ENCODE results near the gene SEPTIN1. TPM values are rescaled to one million over a fixed set of nuclear protein-coding genes. Genes with fewer than 3 reads are reported as not detected.

Gene SEPTIN1, protein sequence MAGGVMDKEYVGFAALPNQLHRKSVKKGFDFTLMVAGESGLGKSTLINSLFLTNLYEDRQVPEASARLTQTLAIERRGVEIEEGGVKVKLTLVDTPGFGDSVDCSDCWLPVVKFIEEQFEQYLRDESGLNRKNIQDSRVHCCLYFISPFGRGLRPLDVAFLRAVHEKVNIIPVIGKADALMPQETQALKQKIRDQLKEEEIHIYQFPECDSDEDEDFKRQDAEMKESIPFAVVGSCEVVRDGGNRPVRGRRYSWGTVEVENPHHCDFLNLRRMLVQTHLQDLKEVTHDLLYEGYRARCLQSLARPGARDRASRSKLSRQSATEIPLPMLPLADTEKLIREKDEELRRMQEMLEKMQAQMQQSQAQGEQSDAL
- total RNA-seq: 8.2 TPM

DNA sequence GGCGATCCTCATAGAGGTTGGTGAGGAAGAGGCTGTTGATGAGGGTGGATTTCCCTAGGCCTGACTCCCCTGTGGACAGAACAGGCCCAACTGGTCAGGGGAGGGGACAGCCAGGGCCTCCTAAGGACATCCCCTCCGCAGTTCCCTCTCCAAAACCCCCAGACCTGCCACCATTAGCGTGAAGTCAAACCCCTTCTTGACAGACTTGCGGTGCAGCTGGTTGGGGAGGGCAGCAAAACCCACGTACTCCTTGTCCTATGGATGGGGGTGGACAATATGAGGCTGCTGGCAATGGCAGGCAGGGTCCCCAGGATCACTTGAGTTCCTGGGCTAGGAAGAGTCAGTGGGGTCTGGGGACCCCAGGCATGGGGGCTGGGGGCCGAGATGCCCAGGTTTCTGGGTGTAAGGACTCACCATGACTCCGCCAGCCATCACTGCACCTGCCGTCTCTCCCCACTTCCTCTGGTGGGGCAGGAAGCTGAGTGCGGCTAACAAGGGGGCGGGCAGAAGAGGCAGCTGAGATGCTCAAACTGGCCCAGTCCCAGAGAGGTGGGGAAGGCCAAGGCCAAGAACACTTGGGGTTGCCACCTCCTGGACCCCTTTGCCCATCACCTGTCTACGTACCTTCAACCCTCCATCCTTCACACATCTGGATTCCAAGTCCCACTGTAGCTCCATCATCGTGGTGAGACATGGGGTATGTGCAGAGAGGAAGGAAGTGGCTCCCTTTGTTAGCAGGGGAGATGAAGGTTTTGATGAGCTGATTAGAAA is at the start of gene SEPTIN1:
Gene SEPTIN1, minus strand, starts transcription at position 451 of the 771 bp plus-strand sequence. Its CDS starts 19 bp downstream, at position 432.
- no peak for DNase-seq (ENCODE audit: low spot score)

DNA sequence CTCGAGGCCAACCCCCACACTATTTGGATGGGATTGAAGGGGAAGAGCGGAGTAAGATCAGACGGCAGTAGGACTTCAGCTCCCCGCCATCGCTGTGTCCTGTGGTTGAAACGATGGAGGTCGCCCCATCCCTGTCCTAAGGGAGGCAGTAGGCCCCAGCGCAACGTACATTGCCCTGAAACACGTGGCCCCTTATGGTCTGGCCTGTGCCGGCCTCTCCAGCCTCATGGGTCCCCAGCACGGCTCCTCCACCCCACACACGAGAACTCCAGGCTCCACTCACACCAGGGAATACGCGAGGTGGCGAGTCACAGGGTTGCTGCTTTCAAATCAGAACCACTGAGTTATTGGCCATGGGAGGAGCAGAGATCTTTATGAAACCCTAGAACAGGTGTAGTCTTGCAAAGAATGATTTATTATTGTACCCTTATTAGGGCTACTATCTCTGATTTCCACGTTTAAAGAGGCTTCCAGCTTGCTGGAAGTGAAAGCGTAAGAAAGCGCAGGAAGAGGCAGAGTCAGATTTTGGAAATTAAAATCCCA is 48.1 kb upstream of the SEPTIN1 start:
- no peak for DNase-seq (ENCODE audit: low spot score)

DNA sequence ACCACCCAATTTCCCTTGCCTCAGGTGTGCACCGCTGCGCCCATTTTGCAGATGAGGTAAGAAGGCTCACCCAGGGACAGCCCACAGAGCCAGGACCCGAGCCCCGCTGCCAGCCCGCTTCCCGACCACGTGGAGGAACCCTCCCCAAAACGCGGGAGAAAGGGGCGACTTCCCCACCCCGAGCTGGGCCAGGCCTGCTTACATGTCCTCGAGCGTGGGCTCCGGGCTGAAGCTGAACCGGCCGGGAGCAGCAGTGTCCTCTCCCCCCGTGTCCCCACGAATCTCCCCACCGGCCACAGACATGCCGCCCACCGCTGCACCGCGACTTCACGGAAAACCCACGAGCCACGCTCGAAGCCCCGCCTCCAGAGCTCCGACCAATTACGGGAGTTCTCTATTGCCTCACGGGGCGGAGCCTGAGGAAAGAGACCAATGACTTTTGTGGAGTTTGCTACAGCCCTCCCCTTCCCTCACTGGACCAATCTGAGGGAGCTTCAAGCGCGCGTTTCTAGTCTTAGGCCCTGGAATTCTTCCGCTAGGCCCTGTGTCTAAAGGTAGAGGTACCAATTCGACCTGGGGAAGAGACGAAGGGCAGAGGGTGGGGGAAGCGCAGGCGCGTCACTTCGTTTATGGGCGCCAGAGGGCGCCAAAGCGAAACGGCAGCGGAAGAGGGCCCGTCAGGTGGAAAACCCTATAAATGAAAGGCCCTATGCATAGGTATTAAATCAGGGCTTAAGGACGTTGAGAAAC is 47.5 kb upstream of the SEPTIN1 start, which contains the start of gene DCTPP1:
Gene DCTPP1, minus strand, starts transcription at position 353 of the 750 bp plus-strand sequence. Its CDS starts 50 bp downstream, at position 303.
- peak; percentile 97 for DNase-seq (ENCODE audit: low spot score)

DNA sequence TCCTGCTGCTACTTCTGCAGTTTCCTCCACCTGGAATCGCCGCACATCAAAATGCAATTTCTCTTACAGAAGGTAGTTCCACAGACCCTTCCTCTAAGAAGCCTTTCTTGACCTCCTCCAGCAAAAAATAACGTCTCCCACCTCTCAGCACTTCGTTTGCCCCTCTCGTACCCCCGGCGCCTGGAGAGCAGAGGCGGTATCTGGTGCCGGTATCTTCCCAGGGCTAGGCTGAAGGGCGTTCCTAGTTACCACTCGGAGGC is 47.0 kb upstream of the SEPTIN1 start:
- no peak for DNase-seq (ENCODE audit: low spot score)

DNA sequence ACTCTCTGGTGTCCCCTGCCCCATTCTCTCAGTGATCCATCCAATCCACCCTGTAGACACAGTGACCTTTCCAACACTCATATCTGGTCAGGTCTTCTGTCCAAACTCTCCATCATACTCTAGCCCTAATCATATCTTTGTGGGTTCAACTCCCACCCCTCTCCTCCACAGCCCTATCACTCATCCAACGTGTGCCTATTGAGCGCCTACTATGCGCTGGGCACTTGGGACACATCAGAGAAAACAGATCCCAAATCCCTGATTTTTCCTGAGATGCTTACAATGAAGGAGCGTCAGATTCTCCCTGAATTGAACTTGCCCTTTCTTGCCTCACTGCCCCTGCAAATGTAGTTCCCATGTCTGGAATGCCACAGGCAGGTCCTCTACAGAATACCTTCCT is 45.7 kb upstream of the SEPTIN1 start:
- no peak for DNase-seq (ENCODE audit: low spot score)

DNA sequence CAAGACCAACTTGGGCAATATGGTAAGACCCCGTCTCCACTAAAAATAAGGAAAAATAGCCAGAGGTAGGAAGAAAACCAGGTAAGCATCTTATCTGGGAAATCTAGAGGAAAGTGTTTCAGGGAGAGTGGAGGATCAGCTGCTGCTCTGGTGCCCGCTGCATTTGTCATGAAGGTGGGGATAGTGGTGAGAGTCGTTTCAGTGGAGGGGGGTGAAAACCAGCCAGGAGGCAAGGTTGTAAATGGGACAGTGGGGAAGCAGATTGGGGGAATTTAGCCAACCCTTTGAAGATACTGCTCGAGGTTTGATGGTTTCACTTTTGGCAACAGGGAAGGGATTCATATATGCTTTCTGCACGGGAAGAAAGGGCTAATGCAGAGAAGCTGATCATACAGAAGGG is 38.6 kb upstream of the SEPTIN1 start:
- DNase-seq (ENCODE audit: low spot score): no peak

DNA sequence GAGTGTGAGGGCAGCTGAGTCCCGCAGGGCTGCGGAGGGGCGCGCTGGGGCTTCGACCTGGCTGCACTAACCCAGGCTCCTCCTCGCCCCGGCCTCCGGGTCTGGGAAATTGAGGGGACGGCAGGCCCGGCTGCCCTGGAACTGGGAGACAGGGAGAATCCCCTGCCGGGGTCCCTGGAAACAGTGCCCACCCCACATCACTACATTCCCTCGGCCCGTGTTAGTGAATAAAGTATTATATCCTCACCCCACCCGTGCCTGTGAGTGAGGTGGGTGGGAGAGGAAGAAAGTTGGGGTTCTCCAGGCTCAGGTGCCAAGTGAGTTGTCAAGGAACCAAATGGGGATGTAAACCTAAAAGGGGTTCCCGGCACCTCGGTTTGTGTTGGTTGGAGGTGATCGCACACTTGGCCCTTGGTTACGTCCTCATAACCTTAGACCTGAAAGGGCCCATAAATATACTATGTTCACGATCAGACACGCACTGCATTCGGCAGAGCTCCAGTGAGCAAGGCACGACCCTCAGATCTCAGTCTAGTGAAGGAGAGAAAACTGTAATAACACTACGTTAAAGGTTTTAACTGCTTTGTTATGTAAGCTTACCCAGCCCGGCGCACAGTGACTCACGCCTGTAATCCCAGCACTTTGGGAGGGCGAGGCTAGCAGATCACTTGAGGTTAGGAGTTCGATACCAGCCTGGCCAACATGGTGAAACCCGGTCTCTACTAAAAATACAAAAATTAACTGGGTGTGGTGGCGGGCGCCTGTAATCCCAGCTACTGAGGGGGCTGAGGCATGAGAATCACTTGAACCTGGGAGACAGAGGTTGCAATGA is 36.2 kb upstream of the SEPTIN1 start:
- no peak for DNase-seq (ENCODE audit: low spot score)

DNA sequence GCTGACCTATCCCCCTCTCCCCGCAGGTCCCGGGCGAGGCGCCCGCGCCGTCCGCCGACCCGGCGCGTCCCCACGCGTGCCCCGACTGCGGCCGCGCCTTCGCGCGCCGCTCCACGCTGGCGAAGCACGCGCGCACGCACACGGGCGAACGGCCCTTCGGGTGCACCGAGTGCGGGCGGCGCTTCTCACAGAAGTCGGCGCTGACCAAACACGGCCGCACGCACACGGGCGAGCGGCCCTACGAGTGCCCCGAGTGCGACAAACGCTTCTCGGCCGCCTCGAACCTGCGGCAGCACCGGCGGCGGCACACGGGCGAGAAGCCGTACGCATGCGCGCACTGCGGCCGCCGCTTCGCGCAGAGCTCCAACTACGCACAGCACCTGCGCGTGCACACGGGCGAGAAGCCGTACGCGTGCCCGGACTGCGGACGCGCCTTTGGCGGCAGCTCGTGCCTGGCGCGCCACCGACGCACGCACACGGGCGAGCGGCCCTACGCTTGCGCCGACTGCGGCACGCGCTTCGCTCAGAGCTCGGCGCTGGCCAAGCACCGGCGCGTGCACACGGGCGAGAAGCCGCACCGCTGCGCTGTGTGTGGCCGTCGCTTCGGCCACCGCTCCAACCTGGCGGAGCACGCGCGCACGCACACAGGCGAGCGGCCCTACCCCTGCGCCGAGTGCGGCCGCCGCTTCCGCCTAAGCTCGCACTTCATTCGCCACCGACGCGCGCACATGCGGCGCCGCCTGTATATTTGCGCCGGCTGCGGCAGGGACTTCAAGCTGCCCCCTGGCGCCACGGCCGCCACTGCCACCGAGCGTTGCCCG is 35.4 kb upstream of the SEPTIN1 start:
- DNase-seq (ENCODE audit: low spot score): peak; percentile 79

DNA sequence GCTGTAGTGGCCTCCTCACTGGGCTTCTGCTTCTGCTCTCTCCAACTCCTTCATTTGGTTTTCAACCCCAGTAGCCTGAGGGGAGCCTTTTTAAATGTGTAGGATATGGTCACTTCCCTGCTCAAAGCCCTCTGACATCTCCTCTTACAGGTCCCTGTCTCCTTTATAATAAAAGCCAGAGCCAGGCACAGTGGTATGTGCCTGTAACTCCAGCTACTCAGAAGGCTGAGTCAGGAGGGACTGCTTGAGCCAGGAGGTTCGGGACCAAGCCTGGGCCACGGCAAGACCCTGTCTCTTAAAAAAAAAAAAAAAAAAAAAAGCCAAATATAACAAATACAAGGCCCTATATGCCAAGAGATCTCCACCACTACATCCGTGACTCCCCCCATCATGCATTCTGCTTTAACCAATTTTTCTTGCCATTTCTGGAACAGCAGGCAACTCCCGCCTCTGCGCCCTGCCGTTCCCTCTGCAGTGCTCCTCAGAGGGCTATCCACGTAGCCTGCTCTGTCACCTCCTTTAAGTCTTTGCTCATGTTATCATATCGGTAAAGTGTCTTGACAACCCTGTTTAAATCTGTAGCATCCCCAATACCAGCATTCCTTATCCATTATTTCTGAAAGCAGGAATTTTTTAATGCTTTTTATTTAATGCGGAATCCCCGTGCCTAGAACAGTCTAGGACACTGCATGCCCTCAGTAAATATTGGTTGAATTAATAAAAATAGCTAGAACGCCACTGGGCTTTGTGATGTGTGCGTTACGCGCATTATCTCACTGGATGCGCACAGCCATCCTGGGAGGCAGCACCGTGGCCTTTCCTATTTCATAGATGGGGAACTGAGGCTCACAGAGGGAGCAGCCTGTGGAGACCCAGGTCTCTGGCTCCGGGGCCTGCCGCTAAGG is 34.5 kb upstream of the SEPTIN1 start:
- no peak for DNase-seq (ENCODE audit: low spot score)

DNA sequence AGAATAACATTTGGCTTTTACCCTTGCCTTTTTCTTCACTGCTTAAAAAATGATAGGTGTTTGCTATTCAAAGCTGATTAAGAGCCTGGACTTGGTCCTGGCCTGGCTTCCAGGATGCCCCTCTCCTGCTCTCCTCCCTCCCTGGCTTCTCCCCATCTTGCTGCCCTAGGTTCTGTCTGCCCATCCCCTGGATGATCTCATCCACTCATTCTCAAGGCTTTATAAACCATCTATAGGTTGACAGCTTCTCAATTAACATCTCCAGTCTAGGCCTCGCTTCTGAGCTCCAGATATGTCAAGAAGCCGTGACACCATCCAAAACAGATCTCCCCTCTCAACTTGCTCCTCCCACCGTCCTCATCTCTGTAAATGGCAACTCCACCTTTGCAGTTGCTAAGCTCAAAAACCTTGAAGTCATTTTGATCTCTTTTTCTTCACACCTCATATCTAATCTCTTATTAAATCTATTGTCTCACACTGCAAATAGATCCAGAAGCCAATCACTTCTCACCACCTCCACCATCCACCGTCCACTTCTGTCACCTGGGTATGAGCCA is 33.8 kb upstream of the SEPTIN1 start:
- DNase-seq (ENCODE audit: low spot score): no peak

DNA sequence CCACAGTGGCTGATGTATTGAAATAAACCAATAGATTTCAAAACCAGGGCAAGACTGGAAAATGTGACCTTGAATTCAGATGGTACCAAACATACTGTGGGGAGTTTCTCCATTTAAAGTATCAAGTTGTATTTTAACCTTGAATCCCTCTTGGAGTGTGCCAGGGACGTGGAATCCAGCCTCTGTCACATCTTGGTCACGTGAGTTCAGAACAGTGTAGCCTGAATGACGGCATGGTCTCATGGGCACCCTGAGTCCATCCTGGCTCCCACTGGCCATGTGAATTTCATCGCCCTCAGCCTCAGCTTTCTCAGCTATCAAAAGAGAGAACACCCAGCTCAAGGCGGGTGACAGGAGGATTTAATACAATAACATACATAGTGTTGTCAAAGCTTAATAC is 31.8 kb upstream of the SEPTIN1 start:
- DNase-seq (ENCODE audit: low spot score): no peak

DNA sequence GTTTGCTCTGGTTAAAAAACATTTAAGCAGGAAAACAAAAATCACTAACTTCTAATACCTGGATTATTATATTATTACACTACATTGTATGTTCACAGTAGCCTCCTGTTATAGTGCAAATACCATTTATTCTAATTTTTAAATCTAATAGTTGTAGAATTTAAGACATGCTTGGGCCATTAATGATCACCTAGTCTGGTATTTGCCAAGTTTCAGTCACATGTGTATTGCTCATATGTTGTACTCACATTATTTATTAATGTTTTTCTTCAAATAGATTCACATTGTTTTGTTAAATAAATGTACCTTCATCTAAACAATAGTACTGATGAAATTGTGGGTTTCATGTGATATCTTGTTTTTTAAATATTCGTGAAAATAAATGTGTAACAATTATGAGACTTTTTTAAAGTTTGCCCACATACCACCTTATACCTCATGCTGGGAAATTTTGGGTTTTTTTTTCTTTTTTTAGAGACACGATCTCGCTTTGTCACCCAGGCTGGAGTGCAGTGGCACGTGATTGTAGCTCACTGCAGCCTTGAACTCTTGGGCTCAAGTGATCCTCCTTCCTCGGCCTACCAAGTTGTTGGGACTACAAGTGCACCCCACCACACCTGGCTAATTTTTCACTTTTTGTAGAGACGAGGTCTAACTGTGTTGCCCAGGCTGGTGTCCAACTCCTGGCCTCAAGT is 30.9 kb upstream of the SEPTIN1 start:
- no peak for DNase-seq (ENCODE audit: low spot score)

DNA sequence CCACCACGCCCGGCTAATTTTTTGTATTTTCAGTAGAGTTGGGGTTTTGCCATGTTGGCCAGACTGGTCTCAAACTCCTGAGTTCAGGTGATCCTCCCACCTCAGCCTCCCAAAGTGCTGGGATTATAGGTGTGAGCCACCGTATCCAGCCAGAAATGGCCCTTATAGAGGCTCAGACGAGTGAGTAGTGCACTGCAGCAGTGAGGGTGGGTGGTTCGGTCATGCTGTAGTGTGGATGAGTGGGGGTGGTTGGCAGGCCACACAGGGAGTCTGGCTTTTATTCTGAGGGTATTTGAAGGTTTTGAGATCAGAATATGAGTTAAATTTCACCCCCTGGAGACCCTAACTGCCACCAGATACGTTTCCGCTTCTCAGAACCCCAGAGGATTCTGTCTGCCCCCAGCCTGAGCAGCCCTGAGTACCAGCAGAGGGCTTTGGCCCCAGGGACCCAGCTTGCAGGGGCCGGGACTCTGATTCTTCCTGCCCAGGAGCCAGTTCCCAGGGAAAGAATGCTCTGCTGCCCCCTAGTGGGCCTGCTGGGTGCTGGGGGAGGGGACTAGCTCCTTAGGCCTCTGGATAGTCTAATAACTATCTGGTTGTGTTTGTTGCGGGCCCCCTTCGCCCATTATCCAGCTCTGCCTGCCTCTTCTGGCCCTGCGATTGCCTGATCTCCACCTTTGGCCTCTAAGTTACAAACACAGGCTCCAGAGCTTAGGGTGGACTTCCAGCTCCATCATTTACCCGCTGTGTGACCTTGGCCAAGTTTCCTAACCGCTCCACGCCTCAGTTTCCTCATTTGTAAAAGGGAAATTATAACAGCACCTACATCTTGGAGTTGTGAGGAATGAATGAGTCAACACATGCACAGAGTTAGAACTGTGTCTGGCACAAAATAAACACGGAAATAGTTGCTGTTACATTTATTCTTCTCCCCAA is 27.0 kb upstream of the SEPTIN1 start:
- peak; percentile 93 for DNase-seq (ENCODE audit: low spot score)

DNA sequence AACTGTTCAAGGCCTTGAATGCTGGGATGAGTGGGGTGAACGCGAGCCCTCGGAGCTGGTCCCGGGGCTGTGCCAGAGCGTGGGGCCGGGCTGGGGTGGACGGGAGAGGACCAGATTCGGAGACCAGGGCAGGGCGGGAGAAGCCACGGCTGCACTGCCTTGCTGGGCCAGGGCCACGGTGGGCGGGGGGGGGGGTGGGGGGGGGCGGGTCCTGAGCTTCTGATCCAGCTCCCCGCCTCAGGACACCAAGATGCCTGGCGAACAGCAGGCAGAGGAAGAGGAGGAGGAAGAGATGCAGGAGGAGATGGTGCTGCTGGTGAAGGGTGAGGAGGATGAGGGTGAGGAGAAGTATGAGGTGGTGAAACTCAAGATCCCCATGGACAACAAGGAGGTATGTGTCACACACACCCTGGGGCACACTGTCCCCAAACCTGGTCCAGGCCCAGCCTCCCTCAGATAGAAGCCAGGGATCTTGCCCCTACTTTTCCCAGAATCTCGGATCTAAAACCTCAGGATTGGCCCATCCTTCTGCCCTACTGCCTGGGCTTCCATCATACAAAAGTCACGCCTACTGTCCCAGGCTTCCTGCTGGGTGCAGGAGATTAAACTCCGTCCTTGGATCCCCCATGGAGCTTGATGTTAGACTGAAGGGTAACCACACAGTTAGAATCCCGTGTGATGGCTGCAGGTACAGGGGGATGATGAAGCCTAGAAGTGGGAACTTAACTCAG is 25.6 kb upstream of the SEPTIN1 start:
- no peak for DNase-seq (ENCODE audit: low spot score)

DNA sequence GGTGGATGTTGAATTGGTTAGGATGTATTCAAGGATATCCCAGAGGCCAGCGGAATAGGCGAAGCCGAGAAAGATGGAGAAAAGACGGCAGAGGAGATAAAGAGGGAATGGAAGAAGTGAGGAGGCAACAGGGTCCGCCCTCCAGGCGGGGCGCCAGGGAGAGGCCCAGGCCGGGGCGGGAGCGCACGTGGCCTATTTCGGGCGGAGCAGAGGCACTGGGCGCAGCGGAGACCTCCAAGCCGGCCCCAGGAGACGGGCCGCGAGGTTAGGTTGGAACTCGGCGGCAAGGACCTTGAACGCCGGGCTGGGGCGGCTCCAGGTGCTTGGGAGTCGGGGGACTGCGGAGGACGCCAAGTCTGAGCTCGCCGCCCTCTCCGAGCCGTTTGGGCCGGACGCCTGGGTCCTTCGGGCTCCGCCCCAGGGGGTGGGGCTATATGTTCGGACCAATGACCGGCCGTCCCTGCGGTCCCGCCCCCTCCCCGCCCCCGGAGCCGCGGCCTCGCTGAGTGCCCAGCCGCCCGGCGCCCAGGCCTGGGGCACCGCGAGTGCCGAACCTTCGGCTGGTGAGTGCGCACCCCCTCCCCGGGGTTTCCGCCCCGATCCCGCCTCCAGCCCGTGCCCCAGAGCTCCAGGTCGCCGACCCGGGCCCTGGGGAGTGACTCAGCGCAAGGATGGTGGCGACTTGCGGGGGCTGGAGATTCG is 24.9 kb upstream of the SEPTIN1 start, which contains the start of gene ZNF771:
Gene ZNF771, plus strand, starts transcription at position 505 of the 702 bp plus-strand sequence. CDS start 448 bp downstream, outside the sequence.
- DNase-seq (ENCODE audit: low spot score): peak; percentile 95

DNA sequence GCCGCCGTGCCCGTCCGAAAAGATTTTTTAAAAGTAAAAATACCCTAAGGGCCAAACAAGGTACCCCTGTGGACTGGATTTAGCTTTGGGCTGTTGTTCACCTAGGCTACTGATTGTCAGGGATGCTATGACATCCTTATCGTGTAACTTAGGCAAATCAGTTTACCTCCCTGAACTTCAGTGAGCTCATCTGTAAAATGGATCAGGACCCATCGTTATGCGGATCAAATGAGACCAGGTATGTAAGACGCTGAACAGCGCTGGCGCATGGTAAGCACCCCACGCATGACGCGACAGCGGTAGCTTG is 24.4 kb upstream of the SEPTIN1 start:
- no peak for DNase-seq (ENCODE audit: low spot score)

Measured in ureter (tissue), 1 donor.